WTC11 (cell line): ENCODE data around the gene KCNJ13.

Experiments used
- CTCF ChIP-seq: fragments of 200-600 bp; IDR thresholded peaks from 2 replicates; pipeline ENCODE4 v1.8.0; 2022; ENCODE audit warnings: antibody characterized with exemption
- NR2C2 ChIP-seq: sonication (generic); formaldehyde crosslinking; IDR thresholded peaks from 2 replicates; pipeline ENCODE4 v1.8.0; 2022; ENCODE audit warnings: mild to moderate bottlenecking, missing genetic modification reagents

GRCh38 chr2:232731470-232731869 is 44.9 kb downstream of the KCNJ13 start:
- no peak for TF ChIP-seq NR2C2 (CRISPR knock-in tag)
- TF ChIP-seq CTCF, result no peak
